OCI-LY1 (cell line): ENCODE measurements around the gene TOR1AIP1.

Source experiments
- H2AFZ ChIP-seq: fragments of 200-600 bp; sonication (generic), shearing (Covaris generic); 2 replicates; pipeline ENCODE4 v1.6.0; 2014; ENCODE audit warnings: antibody characterized with exemption, mild to moderate bottlenecking, low read length
- H3F3A ChIP-seq: fragments of 200-600 bp; sonication (generic), shearing (Covaris generic); 2 replicates; pipeline ENCODE4 v1.6.0; 2014; ENCODE audit warnings: mild to moderate bottlenecking, antibody characterized with exemption, low read length, moderate library complexity; ENCODE audit not compliant: insufficient read depth
- H3K27ac ChIP-seq: fragments of 200-600 bp; sonication (generic); 2 replicates; pipeline ENCODE4 v1.5.1; 2014; ENCODE audit warnings: low read length, mixed run types, mild to moderate bottlenecking, low read depth; ENCODE audit not compliant: poor library complexity, severe bottlenecking
- H3K27me3 ChIP-seq: fragments of 200-600 bp; sonication (generic); 2 replicates; pipeline ENCODE4 v1.6.0; 2014; ENCODE audit warnings: antibody characterized with exemption, mild to moderate bottlenecking, low read length, moderate library complexity; ENCODE audit not compliant: insufficient read depth
- H3K36me3 ChIP-seq: fragments of 200-600 bp; sonication (generic); 2 replicates; pipeline ENCODE4 v1.6.1; 2014; ENCODE audit warnings: mild to moderate bottlenecking, antibody characterized with exemption, low read length, moderate library complexity, mixed read lengths; ENCODE audit not compliant: insufficient read depth
- H3K4me1 ChIP-seq: fragments of 200-600 bp; sonication (generic); 2 replicates; pipeline ENCODE4 v1.5.1; 2014; ENCODE audit warnings: mild to moderate bottlenecking, low read length, moderate library complexity; ENCODE audit not compliant: insufficient read depth, severe bottlenecking
- H3K4me2 ChIP-seq: fragments of 200-600 bp; sonication (generic), shearing (Covaris generic); 2 replicates; pipeline ENCODE4 v1.6.1; 2014; ENCODE audit warnings: low read length
- H3K4me3 ChIP-seq: fragments of 200-600 bp; sonication (generic); 2 replicates; pipeline ENCODE4 v1.5.1; 2014; ENCODE audit warnings: low read length, low read depth, mild to moderate bottlenecking, mixed read lengths; ENCODE audit not compliant: poor library complexity, severe bottlenecking
- H3K79me2 ChIP-seq: fragments of 200-600 bp; shearing (Covaris generic); 2 replicates; pipeline ENCODE4 v1.6.1; 2016; ENCODE audit warnings: mixed run types, low read length, mixed read lengths; ENCODE audit not compliant: insufficient read depth
- H3K9ac ChIP-seq: fragments of 200-600 bp; sonication (generic), shearing (Covaris generic); 2 replicates; pipeline ENCODE4 v1.6.1; 2014; ENCODE audit warnings: mild to moderate bottlenecking, low read length, mixed read lengths
- H3K9me2 ChIP-seq: fragments of 200-600 bp; sonication (generic), shearing (Covaris generic); 2 replicates; pipeline ENCODE4 v1.6.1; 2014; ENCODE audit warnings: low read depth, mild to moderate bottlenecking, low read length, mixed read lengths
- H3K9me3 ChIP-seq: fragments of 200-600 bp; shearing (Covaris generic); 2 replicates; pipeline ENCODE4 v1.6.1; 2014; ENCODE audit warnings: low read length, mixed read lengths
- H4K20me1 ChIP-seq: fragments of 200-600 bp; sonication (generic), shearing (Covaris generic); 2 replicates; pipeline ENCODE4 v1.6.0; 2016; ENCODE audit warnings: mild to moderate bottlenecking, low read length; ENCODE audit not compliant: insufficient read depth
- EZH2 ChIP-seq: fragments of 200-600 bp; sonication (generic), shearing (Covaris generic); IDR thresholded peaks from 2 replicates; pipeline ENCODE4 v1.8.0; 2017; ENCODE audit warnings: borderline replicate concordance, mixed run types, mild to moderate bottlenecking, antibody characterized with exemption, low read length, moderate library complexity, mixed read lengths
- TF ChIP-seq, protein P1 (sequence below): fragments of 200-600 bp; sonication (generic), shearing (Covaris generic); IDR thresholded peaks from 2 replicates; pipeline ENCODE4 v1.5.1; 2017; ENCODE audit warnings: mild to moderate bottlenecking, antibody characterized with exemption, low read length, moderate library complexity, mixed read lengths

The TOR1AIP1 gene

DNA sequence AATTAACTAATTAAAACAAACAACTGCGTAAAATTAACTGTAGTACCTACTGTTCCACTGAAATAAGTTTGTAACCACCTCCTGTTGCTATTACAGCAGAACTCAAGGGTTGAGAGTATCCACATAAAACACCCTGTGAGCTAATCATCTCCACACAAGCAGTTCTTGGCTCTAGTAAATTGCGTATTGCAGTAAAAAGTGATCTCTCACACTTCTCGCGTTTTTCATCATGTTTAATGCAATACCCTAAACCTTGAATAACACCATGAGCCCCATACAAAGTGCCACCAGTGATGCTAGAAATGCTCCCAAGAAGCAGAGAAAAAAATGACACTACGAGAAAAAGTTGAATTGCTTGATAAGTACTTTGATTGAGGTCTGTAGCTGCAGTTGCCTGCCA, 43.2 kb downstream of the TOR1AIP1 start:
- H2AFZ ChIP-seq = no peak overlapping the region
- H3K79me2 ChIP-seq = no peaks in the 10 kb centered on the region
- H3K9ac ChIP-seq = no peak overlapping the region
- no peaks in the 10 kb centered on the region for H3K9me2 ChIP-seq
- no peaks in the 10 kb centered on the region for H3K36me3 ChIP-seq
- no peaks in the 10 kb centered on the region for H3K4me1 ChIP-seq
- H3K4me2 ChIP-seq = no peak overlapping the region
- H3K4me3 ChIP-seq = no peak overlapping the region
- no peaks in the 10 kb centered on the region for H3K27me3 ChIP-seq
- TF ChIP-seq EZH2 = no peak
- TF ChIP-seq, protein P1, sequence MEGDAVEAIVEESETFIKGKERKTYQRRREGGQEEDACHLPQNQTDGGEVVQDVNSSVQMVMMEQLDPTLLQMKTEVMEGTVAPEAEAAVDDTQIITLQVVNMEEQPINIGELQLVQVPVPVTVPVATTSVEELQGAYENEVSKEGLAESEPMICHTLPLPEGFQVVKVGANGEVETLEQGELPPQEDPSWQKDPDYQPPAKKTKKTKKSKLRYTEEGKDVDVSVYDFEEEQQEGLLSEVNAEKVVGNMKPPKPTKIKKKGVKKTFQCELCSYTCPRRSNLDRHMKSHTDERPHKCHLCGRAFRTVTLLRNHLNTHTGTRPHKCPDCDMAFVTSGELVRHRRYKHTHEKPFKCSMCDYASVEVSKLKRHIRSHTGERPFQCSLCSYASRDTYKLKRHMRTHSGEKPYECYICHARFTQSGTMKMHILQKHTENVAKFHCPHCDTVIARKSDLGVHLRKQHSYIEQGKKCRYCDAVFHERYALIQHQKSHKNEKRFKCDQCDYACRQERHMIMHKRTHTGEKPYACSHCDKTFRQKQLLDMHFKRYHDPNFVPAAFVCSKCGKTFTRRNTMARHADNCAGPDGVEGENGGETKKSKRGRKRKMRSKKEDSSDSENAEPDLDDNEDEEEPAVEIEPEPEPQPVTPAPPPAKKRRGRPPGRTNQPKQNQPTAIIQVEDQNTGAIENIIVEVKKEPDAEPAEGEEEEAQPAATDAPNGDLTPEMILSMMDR = no peak
- H3F3A ChIP-seq = no peaks in the 10 kb centered on the region
- H3K9me3 ChIP-seq = no peaks in the 10 kb centered on the region
- H4K20me1 ChIP-seq = no peaks in the 10 kb centered on the region
- H3K27ac ChIP-seq = no peak overlapping the region

DNA sequence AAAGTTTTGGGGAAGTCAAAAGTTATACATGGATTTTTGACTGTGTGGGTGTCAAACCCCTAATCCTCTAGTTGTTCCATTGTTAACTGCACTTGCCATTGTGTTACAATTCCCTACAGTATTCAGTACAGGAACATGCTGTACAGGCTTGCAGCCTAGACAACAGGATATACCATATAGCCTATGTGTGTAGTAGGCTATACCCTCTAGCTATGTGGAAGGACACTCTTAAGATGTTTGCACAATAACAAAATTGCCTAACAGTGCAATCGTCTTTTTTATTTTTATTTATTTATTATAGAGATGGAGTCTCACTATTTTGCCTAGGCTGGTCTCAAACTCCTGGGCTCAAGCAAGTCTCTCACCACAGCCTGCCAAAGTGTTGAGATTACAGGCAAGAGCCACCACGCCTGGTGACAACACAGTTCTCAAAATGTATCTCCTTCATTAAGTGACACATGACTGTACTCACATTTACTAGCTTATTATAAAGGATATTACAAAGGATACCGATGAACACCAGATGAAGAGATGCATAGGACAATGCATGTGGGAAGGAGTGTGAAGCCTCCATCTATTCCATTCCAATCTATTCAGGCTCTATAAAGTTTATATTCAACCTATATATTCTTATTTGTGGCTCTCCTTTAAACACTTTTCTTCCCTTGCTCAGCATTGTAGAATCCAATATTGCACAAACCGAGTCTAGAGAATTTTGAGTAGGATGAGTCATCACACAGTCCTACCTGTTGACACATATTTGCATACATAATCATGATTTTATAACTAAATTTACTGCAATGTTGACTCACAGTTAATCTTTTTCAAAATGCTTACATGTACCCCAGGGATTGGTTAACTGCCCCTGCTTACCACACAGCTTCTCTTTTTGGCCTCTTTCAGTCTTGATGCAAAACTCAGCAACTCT, 44.1 kb downstream of the TOR1AIP1 start:
- Histone ChIP-seq H3F3A (no peaks in the 10 kb centered on the region), H3K27me3 (no peaks in the 10 kb centered on the region), H3K4me1 (no peaks in the 10 kb centered on the region), H3K9me2 (no peaks in the 10 kb centered on the region), H2AFZ (no peak overlapping the region), H3K4me3 (no peak overlapping the region), H3K36me3 (no peaks in the 10 kb centered on the region), H3K9me3 (no peaks in the 10 kb centered on the region), H3K4me2 (no peak overlapping the region), H3K27ac (no peak overlapping the region), H3K9ac (no peak overlapping the region), H4K20me1 (no peaks in the 10 kb centered on the region), H3K79me2 (no peaks in the 10 kb centered on the region)
- TF ChIP-seq EZH2 = no peak

DNA sequence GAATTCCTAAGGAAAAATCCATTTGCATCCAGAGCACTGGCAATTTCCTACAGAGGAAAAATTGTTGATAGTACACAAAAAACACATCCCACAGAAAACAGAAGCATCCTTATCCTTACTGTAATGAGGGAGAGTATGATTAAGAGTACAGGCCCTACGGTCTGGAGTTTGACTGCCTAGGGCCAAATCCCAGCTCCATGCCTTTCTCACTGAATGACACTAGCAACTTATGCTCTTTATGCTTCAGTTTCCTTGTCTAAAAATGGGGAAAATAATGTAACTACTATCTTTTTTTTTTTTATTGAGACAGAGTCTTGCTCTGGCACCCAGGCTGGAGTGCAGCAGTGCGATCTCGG, 44.7 kb downstream of the TOR1AIP1 start:
- Histone ChIP-seq H3K27ac (no peak overlapping the region), H3K79me2 (no peaks in the 10 kb centered on the region), H2AFZ (no peak overlapping the region), H3K4me2 (no peak overlapping the region), H3K4me3 (no peak overlapping the region), H3K27me3 (no peaks in the 10 kb centered on the region), H3K4me1 (no peaks in the 10 kb centered on the region), H4K20me1 (no peaks in the 10 kb centered on the region), H3K9me3 (no peaks in the 10 kb centered on the region), H3K9ac (no peak overlapping the region), H3K9me2 (no peaks in the 10 kb centered on the region), H3F3A (no peaks in the 10 kb centered on the region), H3K36me3 (no peaks in the 10 kb centered on the region)
- TF ChIP-seq, protein P1 = no peak
- TF ChIP-seq EZH2 = no peak
